GM18858 (cell line): Measurements from ENCODE around the gene PHAF1.
"Not testable (repeated sequence)": the region's sequence is repeated elsewhere in the genome, so short reads cannot be mapped to it uniquely, and the experiment has no call there.

Experiments
- ATAC-seq: cut with Tn5 transposase; IDR thresholded peaks from one replicate; pipeline ENCODE4 v1.9.1; 2021; ENCODE audit not compliant: unreplicated experiment

Gene PHAF1

DNA sequence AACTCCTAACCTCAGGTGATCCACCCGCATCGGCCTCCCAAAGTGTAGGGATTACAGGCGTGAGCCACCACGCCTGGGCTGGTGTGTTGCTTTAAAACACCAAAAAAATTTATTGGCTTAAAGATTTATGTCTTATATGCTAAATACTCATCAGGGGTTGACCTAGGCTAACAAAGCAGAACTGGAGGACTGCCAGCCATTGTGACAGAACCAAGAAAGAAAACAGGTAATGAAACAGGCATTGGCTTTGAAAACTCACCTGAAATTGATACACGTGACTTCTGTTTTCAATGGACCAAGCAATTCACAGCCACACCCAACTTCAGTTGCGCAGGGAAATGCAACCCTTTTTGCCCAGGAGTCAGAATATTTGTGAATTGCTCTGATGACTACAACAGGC is 4.9 kb upstream of the PHAF1 start:
- ATAC-seq: no peak

DNA sequence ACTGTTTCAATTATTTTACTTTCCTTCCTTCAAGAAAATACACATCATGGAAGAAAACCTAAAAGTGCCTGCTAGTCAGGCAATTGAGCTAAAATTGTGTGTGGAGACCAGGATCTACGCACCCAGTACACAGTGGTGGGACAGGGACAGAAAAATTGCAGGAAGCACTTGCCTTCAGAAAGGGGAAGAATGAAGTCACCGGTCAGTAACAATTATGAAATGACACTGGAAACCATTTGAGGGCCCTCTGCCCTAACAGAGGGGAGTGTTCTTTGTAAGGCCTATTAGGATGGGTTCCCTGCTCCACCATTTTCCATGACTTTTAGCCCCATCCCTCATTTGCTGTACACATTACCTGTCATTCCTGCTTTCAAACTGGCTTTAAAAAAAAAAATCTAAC is 4.5 kb upstream of the PHAF1 start:
- no peak for ATAC-seq

DNA sequence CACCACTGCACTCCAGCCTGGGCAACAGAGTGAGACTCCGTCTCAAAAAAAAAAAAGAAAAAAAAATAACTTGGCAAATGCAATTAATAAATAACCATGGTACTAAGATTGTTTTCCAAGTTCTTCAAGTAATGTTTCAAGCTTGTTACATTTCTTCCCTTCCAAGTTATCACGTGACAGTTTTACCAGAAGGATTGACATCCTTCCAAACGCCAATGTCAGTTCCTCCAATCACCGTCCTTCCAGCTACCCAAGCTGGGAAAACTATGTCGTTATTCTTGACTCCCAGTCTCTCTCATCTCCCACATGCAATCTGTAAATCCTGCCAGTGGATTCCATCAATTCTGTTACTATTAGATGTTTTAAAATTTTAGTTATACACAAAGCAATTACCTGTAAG is 3.9 kb upstream of the PHAF1 start:
- no peak for ATAC-seq

DNA sequence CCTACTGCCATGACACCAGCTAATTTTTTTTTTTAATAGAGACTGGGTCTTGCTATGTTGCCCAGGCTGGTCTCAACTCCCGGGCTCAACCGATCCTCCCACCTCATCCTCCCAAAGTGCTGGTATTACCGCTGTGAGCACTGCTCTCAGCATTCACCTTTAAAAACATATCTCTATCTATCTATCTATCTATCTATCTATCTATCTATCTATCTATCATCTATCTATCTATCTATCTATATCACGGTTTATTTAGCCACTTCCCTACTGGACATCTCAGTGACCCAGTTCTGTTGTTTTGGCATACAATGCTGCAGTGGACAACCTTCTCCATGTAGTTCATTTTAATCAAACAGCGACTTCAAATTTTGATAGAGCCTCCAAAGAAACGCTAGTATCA is 1.3 kb upstream of the PHAF1 start:
- ATAC-seq: no peak

DNA sequence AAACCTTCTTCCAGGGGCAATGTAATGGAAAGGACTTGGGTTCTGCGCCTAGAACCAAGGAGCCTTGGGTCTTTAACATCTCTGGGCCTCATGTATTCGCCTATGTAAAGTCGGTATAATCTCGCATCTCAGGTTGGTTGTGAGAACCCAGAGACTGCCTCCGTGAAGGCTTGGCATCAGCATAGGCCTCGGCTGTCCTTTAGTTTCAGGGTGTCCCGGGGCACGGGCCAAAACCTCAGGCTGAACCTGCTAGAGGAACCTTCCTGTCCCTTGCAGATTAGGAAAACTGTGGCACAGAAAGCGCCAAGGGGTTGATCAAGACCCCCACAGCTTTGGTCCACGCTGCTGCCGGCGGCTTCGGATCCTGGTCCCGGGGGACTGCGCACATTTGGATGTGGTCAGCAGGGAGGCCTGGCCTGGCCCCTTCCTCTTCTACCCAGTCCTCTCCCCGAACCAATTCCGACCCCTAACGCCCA is 772 bp upstream of the PHAF1 start:
- no peak for ATAC-seq

DNA sequence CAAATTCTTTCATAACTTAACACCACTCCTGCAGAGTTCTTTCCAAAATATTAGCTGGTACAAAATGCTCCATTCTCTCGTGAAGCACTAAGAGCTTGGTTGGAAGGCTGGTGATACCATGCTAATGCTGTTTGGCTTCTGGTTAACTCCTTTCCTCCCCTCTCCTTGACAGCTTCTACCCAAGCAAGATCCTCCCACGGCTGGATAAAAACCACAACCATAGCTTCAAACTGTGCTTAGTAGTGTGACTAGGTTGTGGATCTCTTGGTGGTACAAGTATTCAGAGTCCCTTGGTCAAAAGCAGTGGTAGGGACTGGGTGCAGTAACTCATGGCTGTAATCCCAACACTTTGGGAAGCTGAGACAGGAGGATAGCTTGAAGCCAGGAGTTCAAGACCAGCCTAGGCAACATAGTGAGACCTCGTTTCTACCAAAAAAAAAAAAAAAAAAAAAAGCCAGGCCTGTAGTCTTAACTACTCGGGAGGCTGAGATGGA is 2.3 kb downstream of the PHAF1 start:
- ATAC-seq: no peak

DNA sequence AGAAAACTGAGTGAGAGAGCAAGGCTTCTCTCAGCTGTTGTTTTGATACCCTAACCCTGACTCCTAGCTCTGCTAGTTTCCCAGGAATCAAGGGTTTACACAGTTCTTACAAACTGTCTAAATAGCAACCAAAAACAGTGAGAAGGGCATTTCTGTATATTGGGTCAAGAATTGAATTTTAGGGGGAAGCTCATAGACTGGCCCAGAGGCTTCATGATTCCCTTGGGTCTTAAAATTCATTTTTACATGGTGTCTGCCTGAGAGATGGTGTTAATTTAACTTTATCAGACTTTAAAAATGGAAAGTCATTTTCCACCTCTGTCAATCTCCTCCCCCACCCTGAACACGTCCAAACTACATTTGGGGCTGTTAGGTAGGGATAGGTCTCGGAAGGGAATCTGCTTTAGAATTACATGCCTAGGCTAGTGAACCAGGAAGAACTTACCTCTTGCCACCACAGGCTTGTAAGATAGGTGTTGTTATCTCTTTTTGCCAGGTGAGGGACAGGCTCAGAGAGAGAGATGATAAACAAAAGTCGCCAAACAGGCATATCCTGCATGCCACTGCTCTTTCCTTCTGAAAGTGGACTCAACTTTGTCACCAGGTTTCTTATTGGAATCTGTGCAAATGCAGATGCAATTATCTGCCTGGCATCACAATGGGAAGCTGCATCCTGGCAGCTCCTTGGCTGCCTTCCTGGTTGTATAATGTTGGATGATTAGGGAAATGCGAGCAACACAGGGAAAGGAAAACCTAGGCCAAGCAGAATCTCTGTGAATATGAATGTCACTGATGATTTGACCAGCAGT is 3.1 kb downstream of the PHAF1 start:
- ATAC-seq: no peak

DNA sequence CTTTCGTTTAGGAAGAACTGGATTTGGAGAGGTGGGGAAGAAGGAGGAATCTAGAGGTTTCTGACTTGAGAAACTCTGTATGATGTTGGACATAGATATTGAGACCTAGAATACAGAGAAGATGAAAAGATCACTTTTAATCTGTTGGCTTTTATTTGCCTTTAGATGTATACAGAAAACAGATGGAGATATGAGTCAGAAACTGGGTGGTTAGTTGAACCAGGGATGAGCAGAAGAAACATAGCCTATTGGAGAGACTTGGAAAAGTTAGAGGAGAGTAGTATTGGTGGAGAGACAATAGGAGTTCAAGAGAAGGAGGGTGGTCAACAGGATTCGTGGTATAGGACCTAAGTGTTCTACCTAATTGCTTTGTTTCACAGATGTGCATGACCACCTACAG is 5.1 kb downstream of the PHAF1 start:
- no peak for ATAC-seq

DNA sequence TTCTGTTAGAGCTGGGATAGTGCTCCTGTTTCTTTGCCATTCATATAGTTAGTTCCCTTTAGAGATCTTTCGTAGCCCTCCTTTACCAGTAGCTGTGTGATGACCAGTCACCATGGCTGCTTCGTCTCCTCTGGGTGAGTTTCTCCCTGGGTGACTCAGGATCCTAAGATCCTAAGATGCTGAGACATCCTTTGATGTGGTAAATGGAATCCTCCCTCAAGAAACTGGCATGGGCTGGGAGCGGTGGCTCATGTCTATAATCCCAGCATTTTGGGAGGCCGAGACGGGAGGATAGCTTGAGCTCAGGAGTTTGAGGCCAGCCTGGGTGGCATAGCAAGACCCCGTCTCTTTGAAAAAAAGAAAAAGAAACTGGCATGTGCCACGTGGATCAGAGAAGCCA is 5.9 kb downstream of the PHAF1 start:
- ATAC-seq: no peak

DNA sequence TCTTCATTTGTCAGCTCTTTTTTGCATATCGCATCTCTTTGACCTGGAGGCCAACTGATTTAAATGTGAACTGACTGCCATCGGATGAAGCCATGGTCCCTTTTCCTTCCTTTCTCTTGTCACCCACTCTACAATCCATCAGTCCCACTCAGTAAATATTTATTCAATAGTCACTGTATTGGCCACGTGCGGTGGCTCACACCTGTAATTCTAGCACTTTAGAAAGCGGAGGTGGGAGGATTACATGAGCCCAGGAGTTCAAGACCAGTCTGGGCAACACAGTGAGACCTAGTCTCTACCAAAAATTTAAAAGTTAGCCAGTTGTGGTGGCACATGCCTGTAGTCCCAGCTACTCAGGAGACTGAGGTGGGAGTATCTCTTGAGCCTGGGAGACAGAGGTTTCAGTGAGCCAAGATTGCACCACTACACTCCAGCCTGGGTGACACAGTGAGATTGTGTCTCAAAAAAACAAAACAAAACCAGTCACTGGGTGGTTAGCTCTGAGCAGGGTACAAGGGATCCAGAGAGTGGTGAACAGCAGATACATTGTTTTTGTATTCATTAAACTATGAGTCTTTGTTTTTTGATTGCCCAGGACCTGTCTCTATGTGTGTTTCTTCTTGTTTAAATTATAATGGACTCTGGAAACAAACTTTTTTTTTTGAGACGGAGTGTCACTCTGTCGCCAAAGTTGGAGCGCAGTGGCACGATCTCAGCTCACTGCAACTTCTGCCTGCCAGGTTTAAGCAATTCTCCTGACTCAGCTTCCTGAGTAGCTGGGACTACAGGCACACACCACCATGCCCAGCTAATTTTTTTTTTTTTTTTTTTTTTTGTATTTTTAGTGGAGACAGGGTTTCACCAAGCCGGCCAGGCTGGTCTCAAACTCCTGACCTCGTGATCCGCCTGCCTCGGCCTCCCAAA is 6.9 kb downstream of the PHAF1 start:
- no peak for ATAC-seq

DNA sequence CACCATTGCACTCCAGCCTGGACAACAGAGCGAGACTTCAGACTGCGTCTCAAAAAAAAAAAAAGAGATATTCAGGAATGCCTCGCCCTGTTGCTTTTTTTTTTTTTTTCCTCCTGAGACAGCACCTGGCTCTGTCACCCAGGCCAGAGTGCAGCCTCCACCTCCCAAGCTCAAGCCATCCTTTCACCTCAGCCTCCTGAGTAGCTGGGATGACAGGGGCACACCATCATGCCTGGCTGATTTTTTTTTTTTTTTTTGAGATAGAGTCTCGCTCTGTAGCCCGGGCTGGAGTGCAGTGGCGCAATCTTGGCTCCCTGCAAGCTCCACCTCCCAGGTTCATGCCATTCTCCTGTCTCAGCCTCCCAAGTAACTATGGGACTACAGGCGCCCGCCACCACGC is 8.0 kb downstream of the PHAF1 start:
- ATAC-seq: no peak

DNA sequence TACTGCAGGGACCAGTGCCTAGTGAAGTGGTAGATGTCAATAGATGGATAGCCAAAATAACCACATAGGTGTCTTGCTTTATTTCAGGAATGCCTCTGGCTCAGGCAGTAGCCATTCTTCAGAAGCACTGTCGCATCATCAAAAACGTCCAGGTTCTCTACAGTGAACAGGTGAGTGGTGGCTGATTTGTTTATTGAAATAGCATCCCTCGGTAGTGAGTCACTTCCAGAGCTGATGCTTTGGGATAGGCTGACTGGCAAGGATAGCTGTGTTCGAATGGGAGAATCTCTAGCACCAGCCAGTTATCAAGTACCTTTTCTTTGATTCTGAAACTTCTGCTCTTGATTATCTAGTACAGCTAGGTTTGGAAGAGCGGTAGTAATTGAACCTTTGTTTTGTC is 10.3 kb downstream of the PHAF1 start:
- no peak for ATAC-seq

DNA sequence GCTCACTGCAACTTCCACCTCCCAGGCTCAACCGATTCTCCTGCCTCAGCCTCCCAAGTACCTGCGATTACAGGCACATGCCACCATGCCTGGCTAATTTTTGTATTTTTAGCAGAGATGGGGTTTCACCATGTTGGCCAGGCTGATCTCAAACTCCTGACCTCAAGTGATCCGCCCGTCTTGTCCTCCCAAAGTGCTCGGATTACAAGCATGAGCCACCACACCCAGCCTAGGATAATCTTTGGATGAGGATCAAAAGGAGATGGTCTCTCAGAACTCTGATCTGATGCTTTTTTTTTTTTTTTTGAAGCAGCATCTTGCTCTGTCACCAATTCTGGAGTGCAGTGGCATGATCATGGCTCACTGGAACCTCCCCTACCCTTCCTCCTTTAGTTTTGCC is 13.1 kb downstream of the PHAF1 start:
- not testable (repeated sequence) for ATAC-seq

DNA sequence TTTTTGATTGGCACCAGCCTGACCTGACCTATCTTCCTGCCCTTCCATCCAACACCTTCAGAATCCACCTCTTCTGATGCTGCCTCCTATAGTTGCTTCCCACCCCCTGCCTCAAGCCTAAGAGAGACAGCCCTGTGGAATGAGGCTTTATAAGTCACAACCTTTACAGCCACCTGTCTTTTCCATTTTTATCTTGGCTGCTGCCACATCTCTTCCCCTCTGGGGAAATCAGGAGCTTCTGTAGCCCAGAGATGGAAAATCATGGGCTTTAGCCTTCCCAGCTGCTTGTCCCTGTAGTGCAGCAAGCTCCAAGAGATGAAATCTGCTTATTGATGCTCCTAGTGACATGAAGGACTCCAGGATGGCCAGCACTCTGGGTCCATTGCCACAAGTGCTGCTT is 18.7 kb downstream of the PHAF1 start:
- no peak for ATAC-seq

DNA sequence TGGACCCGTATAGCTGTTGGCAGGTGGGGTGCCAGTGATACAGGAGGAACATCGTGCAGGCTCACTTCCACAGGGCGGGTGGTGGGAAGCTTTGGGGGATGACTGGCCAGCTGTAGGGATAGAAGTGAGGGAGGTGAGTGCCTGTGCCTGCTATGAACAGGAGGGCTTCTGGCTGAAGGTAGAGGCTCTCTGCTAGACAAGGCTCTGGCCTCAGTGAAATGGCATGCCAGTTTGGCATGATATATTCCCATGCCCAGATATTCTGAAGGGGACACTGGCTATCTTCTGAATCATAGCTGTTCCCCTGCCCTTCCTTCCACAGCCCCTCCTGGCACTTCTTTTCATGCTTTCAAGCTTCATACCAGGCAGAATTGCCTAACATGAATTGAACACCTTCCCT is 19.1 kb downstream of the PHAF1 start:
- no peak for ATAC-seq

DNA sequence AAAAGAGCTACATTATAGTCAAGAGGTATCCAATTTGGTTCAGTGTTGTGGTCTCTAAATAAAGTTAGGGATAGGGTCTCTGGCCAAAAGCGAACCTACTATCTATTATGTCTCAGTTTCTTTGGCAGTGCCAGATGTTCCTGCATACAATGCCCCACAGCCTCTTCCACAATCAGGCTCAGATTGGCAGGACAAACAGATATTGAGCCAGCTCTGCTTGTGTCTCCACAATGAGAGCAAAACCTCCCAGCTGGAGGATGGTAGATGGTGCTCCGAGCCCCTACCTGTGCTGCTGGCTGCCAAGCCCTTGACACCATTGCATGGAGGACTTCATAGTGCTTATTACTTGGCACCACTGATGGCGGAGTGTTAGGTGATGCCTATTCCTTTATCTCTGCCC is 19.7 kb downstream of the PHAF1 start:
- no peak for ATAC-seq

DNA sequence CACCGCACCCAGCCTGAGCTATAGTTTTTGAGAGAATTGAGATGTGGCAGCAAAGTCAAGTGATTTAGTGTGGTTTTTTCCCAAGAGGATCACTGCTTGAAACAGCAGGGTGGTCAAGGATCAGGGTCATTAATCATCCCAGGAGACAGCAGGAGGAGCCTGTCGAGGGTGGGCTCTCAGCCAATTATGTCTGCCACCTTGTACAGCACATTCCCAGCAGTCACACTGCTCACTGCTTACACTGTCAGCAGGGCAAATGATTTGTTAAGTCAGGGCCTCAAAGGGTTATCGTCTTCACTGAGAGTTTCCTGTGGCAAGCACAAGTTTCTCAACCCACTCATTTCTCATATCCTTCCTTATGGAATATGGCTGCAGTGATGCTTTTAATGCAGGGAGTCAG is 27.9 kb downstream of the PHAF1 start:
- ATAC-seq: no peak

DNA sequence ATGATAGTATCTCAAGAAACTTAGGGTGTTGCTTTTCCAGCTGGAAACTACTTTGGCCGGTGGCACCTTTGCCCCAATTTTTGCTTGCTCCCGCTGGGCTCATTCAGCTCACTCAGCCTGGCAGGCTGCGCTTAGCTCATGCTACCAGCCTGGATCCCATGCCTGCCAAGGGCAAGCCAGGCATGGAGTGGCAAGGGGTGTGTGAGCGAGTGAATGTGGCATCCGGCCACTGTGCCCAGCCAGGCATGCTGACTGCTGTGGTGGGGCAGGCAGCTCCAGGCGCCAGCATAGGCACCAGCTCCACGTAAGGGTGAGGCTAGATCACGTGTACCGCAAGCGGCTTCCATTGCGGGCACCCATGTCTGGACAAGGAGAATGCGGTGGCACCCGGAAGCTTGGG is 31.6 kb downstream of the PHAF1 start:
- no peak for ATAC-seq

DNA sequence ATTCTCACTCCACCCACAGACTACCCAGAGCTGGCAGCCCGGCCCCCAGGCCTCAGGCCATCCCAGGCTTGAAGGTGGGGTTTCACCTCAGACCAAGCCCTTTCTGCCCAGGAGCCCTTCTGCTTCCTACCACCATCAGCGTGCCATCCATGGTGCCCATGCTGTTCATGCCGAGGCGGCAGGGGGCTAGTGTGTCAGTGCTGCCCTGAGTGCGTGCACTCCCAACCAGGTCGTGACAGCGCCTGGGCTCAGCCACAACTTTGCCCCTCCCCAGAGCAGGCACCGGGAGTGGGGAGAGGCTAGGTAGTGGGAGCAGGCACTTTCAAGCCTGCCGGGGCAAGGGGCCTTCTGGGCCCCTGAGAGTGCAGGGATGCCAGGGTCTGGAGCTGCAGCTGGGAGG is 32.6 kb downstream of the PHAF1 start:
- no peak for ATAC-seq

DNA sequence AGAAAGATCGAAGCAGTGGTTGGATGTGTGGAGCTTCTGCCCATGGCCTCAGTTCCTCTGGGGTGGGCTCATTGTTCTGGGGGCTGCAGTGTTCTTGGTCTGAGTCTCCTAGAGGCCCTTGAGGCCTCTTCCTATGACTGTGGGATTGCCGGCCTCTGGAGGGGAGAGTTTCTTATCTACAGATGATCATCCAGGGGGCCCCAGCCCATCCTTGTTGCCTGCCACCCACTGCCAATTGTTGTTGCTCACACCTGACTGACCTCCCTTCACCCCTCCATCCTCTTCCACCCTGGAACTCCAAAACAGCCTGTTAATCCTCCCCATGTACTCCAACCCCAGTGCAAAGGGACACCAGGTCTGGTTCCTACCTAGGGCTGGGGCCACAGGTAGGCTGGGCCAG is 35.2 kb downstream of the PHAF1 start:
- ATAC-seq: no peak

DNA sequence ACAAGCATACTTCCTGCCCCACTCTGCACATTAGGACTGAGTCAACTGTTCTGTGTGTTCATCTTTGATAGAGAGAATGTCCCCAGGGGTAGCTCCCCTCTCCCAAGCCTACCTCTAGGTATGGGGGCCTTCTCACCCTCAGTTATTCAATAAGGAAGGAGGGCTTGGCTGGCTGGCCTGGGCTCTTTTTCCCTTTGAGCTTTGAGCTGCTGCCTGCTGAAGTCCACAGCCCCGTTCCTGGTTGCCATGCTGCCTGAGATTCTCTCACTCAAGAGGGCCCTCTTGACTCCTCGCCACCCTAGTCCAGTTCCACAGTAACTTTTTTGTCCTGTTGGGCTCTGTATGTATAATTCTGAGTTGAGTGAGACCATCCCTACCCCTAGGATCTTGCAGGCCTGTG is 36.0 kb downstream of the PHAF1 start:
- ATAC-seq: no peak
